ENCODE results near the gene PNLIPRP1.

The PNLIPRP1 gene

DNA sequence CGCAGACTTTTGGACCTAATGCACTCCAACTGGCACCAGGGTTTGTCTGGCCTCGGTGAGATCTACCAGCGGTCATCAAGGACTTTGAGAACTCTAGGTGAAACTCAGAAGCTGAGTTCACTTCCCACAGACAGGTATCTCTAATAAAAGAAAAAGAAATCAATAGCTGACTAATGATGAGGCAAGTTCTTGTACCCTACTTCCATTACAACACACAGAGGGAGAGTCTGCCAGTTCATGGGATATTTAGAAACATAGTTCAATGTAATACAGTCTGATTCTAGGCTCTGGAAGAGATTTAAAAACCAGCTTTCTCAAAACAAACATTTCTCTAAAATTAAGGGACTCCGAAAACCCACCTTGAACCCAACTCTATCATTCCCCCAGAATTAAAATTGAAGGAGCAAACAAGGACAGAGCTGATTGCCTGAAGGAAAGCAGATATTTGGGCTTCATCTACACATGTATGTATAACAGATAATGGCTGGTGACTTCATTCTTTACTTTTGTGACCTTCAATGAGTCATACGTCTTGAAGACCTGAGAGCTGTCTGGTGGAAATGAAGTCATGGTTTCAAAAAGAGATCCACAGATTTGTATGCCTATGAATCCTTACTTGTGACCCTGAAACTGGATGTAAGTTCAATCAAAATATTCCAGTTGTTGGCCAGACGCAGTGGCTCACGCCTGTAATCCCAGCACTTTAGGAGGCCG, 2.7 kb upstream of the PNLIPRP1 start:
- no peak overlapping the region for H3K4me3 ChIP-seq (ENCODE audit: low read length)
- no peak for DNase-seq (ENCODE audit: low read depth)
- TF ChIP-seq, protein P1, sequence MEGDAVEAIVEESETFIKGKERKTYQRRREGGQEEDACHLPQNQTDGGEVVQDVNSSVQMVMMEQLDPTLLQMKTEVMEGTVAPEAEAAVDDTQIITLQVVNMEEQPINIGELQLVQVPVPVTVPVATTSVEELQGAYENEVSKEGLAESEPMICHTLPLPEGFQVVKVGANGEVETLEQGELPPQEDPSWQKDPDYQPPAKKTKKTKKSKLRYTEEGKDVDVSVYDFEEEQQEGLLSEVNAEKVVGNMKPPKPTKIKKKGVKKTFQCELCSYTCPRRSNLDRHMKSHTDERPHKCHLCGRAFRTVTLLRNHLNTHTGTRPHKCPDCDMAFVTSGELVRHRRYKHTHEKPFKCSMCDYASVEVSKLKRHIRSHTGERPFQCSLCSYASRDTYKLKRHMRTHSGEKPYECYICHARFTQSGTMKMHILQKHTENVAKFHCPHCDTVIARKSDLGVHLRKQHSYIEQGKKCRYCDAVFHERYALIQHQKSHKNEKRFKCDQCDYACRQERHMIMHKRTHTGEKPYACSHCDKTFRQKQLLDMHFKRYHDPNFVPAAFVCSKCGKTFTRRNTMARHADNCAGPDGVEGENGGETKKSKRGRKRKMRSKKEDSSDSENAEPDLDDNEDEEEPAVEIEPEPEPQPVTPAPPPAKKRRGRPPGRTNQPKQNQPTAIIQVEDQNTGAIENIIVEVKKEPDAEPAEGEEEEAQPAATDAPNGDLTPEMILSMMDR (conservative IDR thresholded peaks at IDR 0.05; ENCODE audit: low read length) = no peak

DNA sequence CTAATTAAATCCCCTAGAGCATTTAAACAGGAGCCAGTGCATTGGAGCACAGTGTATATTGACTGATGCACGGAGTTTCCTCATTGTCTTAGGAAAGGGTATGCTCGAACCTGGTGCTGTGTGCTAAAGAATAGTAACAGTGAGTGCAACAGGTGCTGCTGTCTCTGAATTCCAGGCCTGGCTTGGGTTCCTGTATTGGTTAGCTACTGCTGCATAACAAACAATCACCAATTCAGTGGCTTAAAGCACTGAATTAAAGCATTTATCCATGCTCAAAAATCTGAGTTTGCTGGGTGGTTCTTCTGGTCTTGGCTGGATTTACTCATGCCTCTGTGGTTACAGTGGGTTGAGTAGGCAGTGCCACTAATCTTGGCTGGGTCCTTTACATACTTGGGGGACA, 1.8 kb upstream of the PNLIPRP1 start:
- no peak for DNase-seq (ENCODE audit: low read depth)
- TF ChIP-seq, protein P1 (conservative IDR thresholded peaks at IDR 0.05; ENCODE audit: low read length) = no peak
- no peak overlapping the region for H3K4me3 ChIP-seq (ENCODE audit: low read length)

DNA sequence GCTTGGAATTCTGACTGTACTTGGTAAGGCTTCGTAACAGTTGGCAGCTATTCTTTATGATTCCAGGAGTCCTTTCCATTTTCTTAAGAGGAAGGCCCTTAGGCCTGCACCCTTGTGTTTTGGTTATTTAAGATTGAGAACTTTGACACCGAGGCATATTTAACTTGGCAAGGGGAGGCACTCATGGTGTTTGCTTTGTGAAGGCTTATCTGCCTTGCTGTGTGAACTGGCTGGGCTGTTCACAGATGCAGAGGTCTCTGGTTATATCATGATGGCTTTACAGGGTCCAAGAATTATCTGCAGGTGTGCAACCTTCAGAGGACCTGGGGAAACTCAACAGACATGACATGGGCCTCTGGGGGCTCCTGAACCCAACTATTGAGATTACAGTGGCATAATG, 833 bp upstream of the PNLIPRP1 start:
- no peak for DNase-seq (ENCODE audit: low read depth)
- no peak overlapping the region for H3K4me3 ChIP-seq (ENCODE audit: low read length)
- TF ChIP-seq, protein P1 (conservative IDR thresholded peaks at IDR 0.05; ENCODE audit: low read length) = no peak

DNA sequence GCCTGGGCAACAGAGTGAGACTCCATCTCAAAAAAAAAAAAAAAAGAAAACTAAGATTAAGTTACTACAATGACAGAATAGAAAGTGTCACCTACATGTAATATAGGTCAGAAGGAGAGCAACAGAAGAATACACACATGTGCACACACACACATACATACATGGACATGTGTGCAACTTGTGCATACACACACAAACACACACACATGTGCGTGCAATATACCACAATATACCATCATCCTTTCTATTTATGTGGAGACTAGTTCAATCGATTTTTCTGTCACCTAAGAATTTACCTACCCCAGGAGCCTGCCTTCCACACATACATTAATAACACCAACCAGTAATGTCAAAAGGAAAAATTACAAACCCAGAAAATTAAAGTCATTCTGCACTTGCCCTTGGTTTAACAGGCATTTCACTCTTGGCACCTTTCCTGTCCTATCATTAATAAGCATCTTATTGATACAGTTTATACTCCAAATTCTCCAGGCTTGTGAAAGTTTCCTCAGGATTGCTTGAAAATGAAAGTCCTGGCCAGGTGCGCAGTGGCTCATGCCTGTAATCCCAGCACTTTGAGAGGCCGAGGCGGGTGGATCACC, 2.5 kb downstream of the PNLIPRP1 start:
- TF ChIP-seq, protein P1 (conservative IDR thresholded peaks at IDR 0.05; ENCODE audit: low read length) = no peak
- DNase-seq (ENCODE audit: low read depth) = no peak
- no peak overlapping the region for H3K4me3 ChIP-seq (ENCODE audit: low read length)

DNA sequence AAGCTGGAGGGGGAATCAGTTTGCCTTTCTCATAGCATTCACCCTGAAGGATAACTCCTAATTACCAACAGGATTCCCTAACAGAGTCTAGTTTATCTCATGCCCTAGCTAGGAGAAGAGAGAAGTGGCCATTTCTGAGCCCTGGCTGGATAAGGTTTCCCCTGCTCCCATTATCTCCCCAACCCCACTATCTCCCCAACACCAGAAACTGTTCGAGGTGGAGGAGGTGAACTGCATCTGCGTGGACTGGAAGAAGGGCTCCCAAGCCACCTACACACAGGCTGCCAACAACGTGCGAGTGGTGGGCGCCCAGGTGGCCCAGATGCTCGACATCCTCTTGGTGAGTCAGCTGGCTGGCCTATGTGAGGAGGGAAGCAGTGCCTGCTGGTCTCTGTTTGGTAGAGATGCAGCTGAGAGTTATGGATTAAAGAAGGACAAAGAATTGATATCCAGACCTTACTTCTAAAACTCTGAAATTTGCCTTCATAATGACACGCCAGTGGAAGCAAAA, 3.8 kb downstream of the PNLIPRP1 start:
- no peak overlapping the region for H3K4me3 ChIP-seq (ENCODE audit: low read length)
- TF ChIP-seq, protein P1 (conservative IDR thresholded peaks at IDR 0.05; ENCODE audit: low read length) = no peak
- DNase-seq (ENCODE audit: low read depth) = no peak

DNA sequence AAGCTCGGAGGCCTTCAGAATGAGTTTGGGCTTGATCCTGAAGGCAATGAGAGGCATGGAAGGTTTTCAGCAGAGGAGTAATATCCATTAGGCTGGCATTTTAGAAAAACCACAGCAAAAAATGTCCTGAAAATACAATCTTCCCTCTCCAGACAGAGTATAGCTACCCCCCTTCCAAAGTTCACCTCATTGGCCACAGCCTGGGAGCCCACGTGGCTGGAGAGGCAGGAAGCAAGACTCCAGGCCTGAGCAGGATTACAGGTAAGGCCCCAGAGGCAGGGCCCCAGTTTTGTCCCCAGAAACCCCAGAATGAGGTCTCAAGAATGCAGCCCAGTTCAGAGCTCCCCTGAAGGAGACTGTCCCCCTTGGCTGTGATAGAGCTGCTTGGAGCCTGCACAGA, 5.3 kb downstream of the PNLIPRP1 start:
- TF ChIP-seq, protein P1 (conservative IDR thresholded peaks at IDR 0.05; ENCODE audit: low read length) = no peak
- H3K4me3 ChIP-seq (ENCODE audit: low read length) = no peak overlapping the region
- no peak for DNase-seq (ENCODE audit: low read depth)

DNA sequence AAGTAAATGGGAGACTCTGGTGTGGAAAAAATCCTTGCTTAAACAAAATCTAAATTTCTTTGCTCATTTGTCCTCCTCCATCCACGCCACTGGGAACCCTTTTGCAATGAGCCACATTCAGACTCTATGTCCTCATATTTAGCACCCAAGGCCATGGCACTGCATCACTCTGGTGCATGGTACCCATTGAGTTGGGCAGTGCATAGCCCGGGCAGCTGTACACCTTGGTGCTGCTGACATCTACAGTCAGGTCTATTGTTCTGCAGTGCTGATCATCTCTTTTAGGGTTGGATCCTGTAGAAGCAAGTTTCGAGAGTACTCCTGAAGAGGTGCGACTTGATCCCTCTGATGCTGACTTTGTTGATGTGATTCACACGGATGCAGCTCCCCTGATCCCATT, 6.8 kb downstream of the PNLIPRP1 start:
- no peak overlapping the region for H3K4me3 ChIP-seq (ENCODE audit: low read length)
- TF ChIP-seq, protein P1 (conservative IDR thresholded peaks at IDR 0.05; ENCODE audit: low read length) = no peak
- no peak for DNase-seq (ENCODE audit: low read depth)
